GM23248 (cell line): ENCODE data around the gene DPYD. TPM values are rescaled to one million over a fixed set of nuclear protein-coding genes. Genes with fewer than 3 reads are reported as not detected.

Experiments used
- DNase-seq: peaks from one replicate; pipeline ENCODE4 v3.0.0-alpha.2; 2015
- H2AFZ ChIP-seq: fragments of 200-600 bp; sonication (generic); 2 replicates; pipeline ENCODE4 v1.6.1; 2016; ENCODE audit warnings: antibody characterized with exemption
- H3F3A ChIP-seq: fragments of 200-600 bp; sonication (generic); 2 replicates; pipeline ENCODE4 v1.6.1; 2016; ENCODE audit warnings: mild to moderate bottlenecking, antibody characterized with exemption, mixed run types; ENCODE audit not compliant: insufficient read depth
- H3K27ac ChIP-seq: fragments of 200-600 bp; sonication (generic); 2 replicates; pipeline ENCODE4 v1.5.1; 2016; ENCODE audit warnings: mild to moderate bottlenecking
- H3K27me3 ChIP-seq: fragments of 200-600 bp; sonication (generic); replicated peaks from 2 replicates; pipeline ENCODE4 v1.6.1; 2016; ENCODE audit warnings: mild to moderate bottlenecking; ENCODE audit not compliant: insufficient read depth
- H3K36me3 ChIP-seq: fragments of 200-600 bp; sonication (generic); 2 replicates; pipeline ENCODE4 v1.6.1; 2016; ENCODE audit warnings: low read depth, mild to moderate bottlenecking
- H3K4me1 ChIP-seq: fragments of 200-600 bp; sonication (generic); 2 replicates; pipeline ENCODE4 v1.6.1; 2016; ENCODE audit warnings: mild to moderate bottlenecking; ENCODE audit not compliant: insufficient read depth
- H3K4me2 ChIP-seq: fragments of 200-600 bp; sonication (generic); one replicate; pipeline ENCODE4 v1.6.1; 2016; ENCODE audit warnings: mild to moderate bottlenecking; ENCODE audit not compliant: unreplicated experiment
- H3K4me3 ChIP-seq: fragments of 200-600 bp; sonication (generic); 2 replicates; pipeline ENCODE4 v1.5.1; 2016; ENCODE audit warnings: mild to moderate bottlenecking
- H3K79me2 ChIP-seq: fragments of 200-600 bp; sonication (generic); 2 replicates; pipeline ENCODE4 v1.6.1; 2016; ENCODE audit warnings: mild to moderate bottlenecking; ENCODE audit not compliant: insufficient read depth
- H3K9ac ChIP-seq: fragments of 200-600 bp; sonication (generic); 2 replicates; pipeline ENCODE4 v1.6.1; 2016; ENCODE audit warnings: mild to moderate bottlenecking
- H3K9me2 ChIP-seq: fragments of 200-600 bp; sonication (generic); 2 replicates; pipeline ENCODE4 v1.6.1; 2016; ENCODE audit warnings: mixed run types, mild to moderate bottlenecking, moderate library complexity; ENCODE audit not compliant: insufficient read depth
- H3K9me3 ChIP-seq: fragments of 200-600 bp; sonication (generic); one replicate; pipeline ENCODE4 v1.6.1; 2017; ENCODE audit warnings: low read depth
- H4K20me1 ChIP-seq: fragments of 200-600 bp; sonication (generic); 2 replicates; pipeline ENCODE4 v1.6.0; 2016; ENCODE audit not compliant: insufficient read depth
- EZH2 ChIP-seq: fragments of 200-600 bp; sonication (generic); IDR thresholded peaks from 2 replicates; pipeline ENCODE4 v1.6.1; 2018; ENCODE audit warnings: antibody characterized with exemption, mild to moderate bottlenecking; ENCODE audit not compliant: insufficient read depth, poor library complexity, severe bottlenecking
- EZH2phosphoT487 ChIP-seq: fragments of 200-600 bp; sonication (generic); IDR thresholded peaks from 2 replicates; pipeline ENCODE4 v1.6.1; 2018; ENCODE audit warnings: antibody characterized with exemption, moderate library complexity, mild to moderate bottlenecking, low read depth; ENCODE audit not compliant: insufficient read depth
- WGBS, 2 experiments: methylation state at CpG; one replicate each; pipeline ENCODE4 v1.1.6; 2015 to 2017; ENCODE audit warnings: low lambda C conversion rate in 2 of 2, low coverage in 1 of 2; ENCODE audit errors: missing lambda C conversion rate in 2 of 2; 5-methylcytosine and 5-hydroxymethylcytosine counted together
- in situ Hi-C: fragments of 300-500 bp; cut with MboI; formaldehyde crosslinking; loops from 2 replicates; pipeline ENCODE4 v1.15.0; 2020
- polyA plus RNA-seq: library from polyadenylated mRNA; unstranded; fragments of >200 nt; fragmentation: Nextera tagmentation; extraction: Ambion mirVana; gene quantifications from 2 replicates; pipeline ENCODE4 v1.2.1, GENCODE V29; 2016
- total RNA-seq: library from RNA; depleted of rRNA; stranded (reverse); fragments of >200 nt; shearing (Covaris generic); gene quantifications from 2 replicates; pipeline ENCODE4 v1.2.3, GENCODE V29; 2014; rRNA removed

DPYD gene
- total RNA-seq, result 70.7 and 75.5 TPM in 2 replicates
- polyA plus RNA-seq, result 38.4 and 38.6 TPM in 2 replicates

GRCh38 chr1:97920832-97921571 is at the start of gene DPYD:
Gene DPYD, minus strand, starts transcription at chr1:97921034. Its CDS starts 112 bp downstream, at chr1:97920922.
- TF ChIP-seq EZH2phosphoT487, result no peak
- TF ChIP-seq EZH2, result no peak
- no peaks in the 10 kb centered on the region for H3K27me3 ChIP-seq
- no peaks in the 10 kb centered on the region for H3K36me3 ChIP-seq
- H3K9ac ChIP-seq, result peak within 1 kb of the TSS; percentile 87
- peaks cover 29% of the 10 kb centered on the region for H3K4me1 ChIP-seq
- peak within 1 kb of the TSS; percentile 96 for H2AFZ ChIP-seq
- peaks cover 16% of the 10 kb centered on the region for H3F3A ChIP-seq
- WGBS, 2 experiments, result 1 to 2% methylated on average over 28 to 48 of the region's 50 CpGs
- in situ Hi-C loops, result no loop called here
- no peaks in the 10 kb centered on the region for H4K20me1 ChIP-seq
- H3K9me2 ChIP-seq, result no peaks in the 10 kb centered on the region
- H3K79me2 ChIP-seq, result peaks cover 47% of the 10 kb centered on the region
- DNase-seq, result peak; percentile 95
- H3K4me3 ChIP-seq, result peak within 1 kb of the TSS; percentile 97
- peak within 1 kb of the TSS; percentile 98 for H3K4me2 ChIP-seq
- no peaks in the 10 kb centered on the region for H3K9me3 ChIP-seq
- H3K27ac ChIP-seq, result peak within 1 kb of the TSS; percentile 80

- Histone ChIP-seq H4K20me1 (no peaks in the 10 kb centered on the region), H2AFZ (no peak overlapping the region), H3K4me2 (no peak overlapping the region), H3K79me2 (no peaks in the 10 kb centered on the region), H3F3A (no peaks in the 10 kb centered on the region), H3K9me3 (no peaks in the 10 kb centered on the region), H3K36me3 (no peaks in the 10 kb centered on the region), H3K27ac (no peak overlapping the region), H3K9me2 (no peaks in the 10 kb centered on the region), H3K4me1 (no peaks in the 10 kb centered on the region), H3K9ac (no peak overlapping the region), H3K4me3 (no peak overlapping the region), H3K27me3 (no peaks in the 10 kb centered on the region)
- DNase-seq, result no peak
- in situ Hi-C loops, result no loop called here
- TF ChIP-seq EZH2 (no peak), EZH2phosphoT487 (no peak)
Observed at GRCh38 chr1:97960470-97960869, 39.6 kb upstream of the DPYD start.

GRCh38 chr1:97947695-97948094 is 26.9 kb upstream of the DPYD start:
- Histone ChIP-seq H3K9me3 (no peaks in the 10 kb centered on the region), H4K20me1 (no peaks in the 10 kb centered on the region), H3K36me3 (no peaks in the 10 kb centered on the region), H3F3A (peaks cover 30% of the 10 kb centered on the region), H3K4me1 (peaks cover 32% of the 10 kb centered on the region), H3K27me3 (no peaks in the 10 kb centered on the region), H3K4me2 (no peak overlapping the region), H3K9me2 (no peaks in the 10 kb centered on the region), H3K9ac (no peak overlapping the region), H3K27ac (no peak overlapping the region), H2AFZ (no peak overlapping the region), H3K4me3 (no peak overlapping the region), H3K79me2 (no peaks in the 10 kb centered on the region)
- WGBS, 2 experiments, result 82 to 90% methylated on average over 3 of the region's 3 CpGs
- no peak for TF ChIP-seq EZH2
- peak; percentile 6 for DNase-seq
- in situ Hi-C loops, result no loop called here

- H3K79me2 ChIP-seq, result no peaks in the 10 kb centered on the region
- H3K9me3 ChIP-seq, result no peaks in the 10 kb centered on the region
- H3K4me1 ChIP-seq, result peaks cover 48% of the 10 kb centered on the region
- H3K36me3 ChIP-seq, result no peaks in the 10 kb centered on the region
- peaks cover 39% of the 10 kb centered on the region for H3F3A ChIP-seq
- in situ Hi-C loops, result no loop called here
- H3K4me3 ChIP-seq, result peak overlapping the region; percentile 39
- peak overlapping the region; percentile 13; the same call in 1 of the 2 replicates for H3K9ac ChIP-seq
- no peaks in the 10 kb centered on the region for H3K9me2 ChIP-seq
- no peaks in the 10 kb centered on the region for H4K20me1 ChIP-seq
- WGBS, 2 experiments, result 1% methylated on average over 4 of the region's 4 CpGs
- peak overlapping the region; percentile 49 for H3K4me2 ChIP-seq
- peak; percentile 92 for DNase-seq
- peak overlapping the region; percentile 60 for H3K27ac ChIP-seq
- TF ChIP-seq EZH2phosphoT487, result no peak
- no peak for TF ChIP-seq EZH2
- H3K27me3 ChIP-seq, result no peaks in the 10 kb centered on the region
- H2AFZ ChIP-seq, result peak overlapping the region; percentile 43
Observed at GRCh38 chr1:97943354-97943753, 22.5 kb upstream of the DPYD start.
